Left forelimb (tissue), 1 donor: ENCODE data around the gene COLEC11.
A peak's percentile ranks its signal among the peaks of the same experiment; 100 is the strongest.
"Not testable (repeated sequence)": the region's sequence is repeated elsewhere in the genome, so short reads cannot be mapped to it uniquely, and the experiment has no call there.

Experiments
- DNase-seq: peaks from one replicate; pipeline ENCODE4 v3.0.0-alpha.2; 2018; ENCODE audit warnings: low spot score

Gene COLEC11

GRCh38 chr2:3625186-3625585 lies 30.3 kb downstream of the COLEC11 start:
- DNase-seq = peak; percentile 25

GRCh38 chr2:3626118-3626811 lies 31.4 kb downstream of the COLEC11 start:
- DNase-seq = peak; percentile 36

- peak; percentile 46 for DNase-seq
Measured at GRCh38 chr2:3626812-3627499, 32.0 kb downstream of the COLEC11 start.

GRCh38 chr2:3627500-3628100 lies 32.7 kb downstream of the COLEC11 start:
- DNase-seq = peak; percentile 47

- no peak for DNase-seq
Measured at GRCh38 chr2:3628241-3628679, 33.3 kb downstream of the COLEC11 start.

GRCh38 chr2:3628800-3629199 lies 33.9 kb downstream of the COLEC11 start:
- DNase-seq = peak; percentile 36

GRCh38 chr2:3630631-3631030 lies 35.7 kb downstream of the COLEC11 start:
- no peak for DNase-seq

- peak; percentile 34 for DNase-seq
Measured at GRCh38 chr2:3631161-3631850, 36.4 kb downstream of the COLEC11 start.

- peak; percentile 47 for DNase-seq
Measured at GRCh38 chr2:3631851-3632659, 37.1 kb downstream of the COLEC11 start.

- DNase-seq = peak; percentile 63
Measured at GRCh38 chr2:3633089-3633981, 38.4 kb downstream of the COLEC11 start.

GRCh38 chr2:3633982-3634595 lies 39.2 kb downstream of the COLEC11 start:
- peak; percentile 61 for DNase-seq

- peak; percentile 57 for DNase-seq
Measured at GRCh38 chr2:3634596-3635121, 39.7 kb downstream of the COLEC11 start.

- peak; percentile 53 for DNase-seq
Measured at GRCh38 chr2:3635171-3635974, 40.5 kb downstream of the COLEC11 start.

- DNase-seq = not testable (repeated sequence)
Measured at GRCh38 chr2:3635975-3636327, 41.0 kb downstream of the COLEC11 start.

- peak; percentile 38 for DNase-seq
Measured at GRCh38 chr2:3636586-3637310, 41.8 kb downstream of the COLEC11 start.

- DNase-seq = peak; percentile 40
Measured at GRCh38 chr2:3637311-3637675, 42.4 kb downstream of the COLEC11 start.

- peak; percentile 50 for DNase-seq
Measured at GRCh38 chr2:3637692-3638455, 43.0 kb downstream of the COLEC11 start.

- no peak for DNase-seq
Measured at GRCh38 chr2:3638456-3638810, 43.5 kb downstream of the COLEC11 start.
